Adrenal gland (tissue), 5 donors: ENCODE results near the gene SYT8.

Source experiments
- POLR2A ChIP-seq, 2 donors: fragments of 450-650 bp; IDR thresholded peaks; one replicate each; pipeline ENCODE4 v1.6.1; 2017; ENCODE audit warnings: antibody characterized with exemption in 2 of 2, mild to moderate bottlenecking in 2 of 2, moderate library complexity in 1 of 2
- TF ChIP-seq, protein P1 (sequence below), 6 experiments: fragments of 450-650 bp in 4 of 6; fragments of 200-600 bp in 2 of 6; sonication (generic) in 1 of 6; IDR thresholded peaks; 1 replicate in 5 of 6; 2 replicates in 1 of 6; pipeline versions ENCODE4 v1.5.1 to v1.8.0; 2016 to 2021; ENCODE audit warnings: antibody characterized with exemption in 6 of 6, mild to moderate bottlenecking in 2 of 6, moderate library complexity in 1 of 6
- donor health status: DM: no; HTN: no; CAD: no.

- TF ChIP-seq, protein P1, sequence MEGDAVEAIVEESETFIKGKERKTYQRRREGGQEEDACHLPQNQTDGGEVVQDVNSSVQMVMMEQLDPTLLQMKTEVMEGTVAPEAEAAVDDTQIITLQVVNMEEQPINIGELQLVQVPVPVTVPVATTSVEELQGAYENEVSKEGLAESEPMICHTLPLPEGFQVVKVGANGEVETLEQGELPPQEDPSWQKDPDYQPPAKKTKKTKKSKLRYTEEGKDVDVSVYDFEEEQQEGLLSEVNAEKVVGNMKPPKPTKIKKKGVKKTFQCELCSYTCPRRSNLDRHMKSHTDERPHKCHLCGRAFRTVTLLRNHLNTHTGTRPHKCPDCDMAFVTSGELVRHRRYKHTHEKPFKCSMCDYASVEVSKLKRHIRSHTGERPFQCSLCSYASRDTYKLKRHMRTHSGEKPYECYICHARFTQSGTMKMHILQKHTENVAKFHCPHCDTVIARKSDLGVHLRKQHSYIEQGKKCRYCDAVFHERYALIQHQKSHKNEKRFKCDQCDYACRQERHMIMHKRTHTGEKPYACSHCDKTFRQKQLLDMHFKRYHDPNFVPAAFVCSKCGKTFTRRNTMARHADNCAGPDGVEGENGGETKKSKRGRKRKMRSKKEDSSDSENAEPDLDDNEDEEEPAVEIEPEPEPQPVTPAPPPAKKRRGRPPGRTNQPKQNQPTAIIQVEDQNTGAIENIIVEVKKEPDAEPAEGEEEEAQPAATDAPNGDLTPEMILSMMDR (IDR thresholded peaks at IDR 0.05), result no peak
- TF ChIP-seq POLR2A (IDR thresholded peaks at IDR 0.05), result no peak
Measured at GRCh38 chr11:1805525-1805924, 29.3 kb upstream of the SYT8 start.
